SJCRH30 (cell line): ENCODE results near the gene SP9. TPM values are rescaled to one million over a fixed set of nuclear protein-coding genes. Genes with fewer than 3 reads are reported as not detected.
A peak's percentile ranks its signal among the peaks of the same experiment; 100 is the strongest.

Source experiments
- DNase-seq, 2 experiments: peaks; one replicate each; pipeline ENCODE4 v3.0.0-alpha.2; 2015 to 2020
- H3K27ac ChIP-seq: fragments of 250-450 bp; sonication (Bioruptor Pico); 2 replicates; pipeline ENCODE4 v1.5.1; 2020; ENCODE audit warnings: mild to moderate bottlenecking, moderate library complexity
- H3K27me3 ChIP-seq: fragments of 250-450 bp; sonication (Bioruptor Pico); 2 replicates; pipeline ENCODE4 v1.5.1; 2020; ENCODE audit warnings: mild to moderate bottlenecking, moderate library complexity
- H3K36me3 ChIP-seq: fragments of 250-450 bp; sonication (Bioruptor Pico); 2 replicates; pipeline ENCODE4 v1.5.1; 2020; ENCODE audit warnings: mild to moderate bottlenecking, moderate library complexity
- H3K4me1 ChIP-seq: fragments of 250-450 bp; sonication (Bioruptor Pico); 2 replicates; pipeline ENCODE4 v1.5.1; 2020; ENCODE audit warnings: mild to moderate bottlenecking, moderate library complexity
- H3K4me3 ChIP-seq: fragments of 250-450 bp; sonication (Bioruptor Pico); 2 replicates; pipeline ENCODE4 v1.5.1; 2020; ENCODE audit warnings: mild to moderate bottlenecking, moderate library complexity
- H3K9me3 ChIP-seq: fragments of 250-450 bp; sonication (Bioruptor Pico); replicated peaks from 2 replicates; pipeline ENCODE4 v1.5.1; 2020; ENCODE audit warnings: mild to moderate bottlenecking, moderate library complexity
- total RNA-seq: library from RNA; depleted of rRNA; stranded (reverse); fragments of >200 nt; shearing (Covaris generic); gene quantifications from 2 replicates; pipeline ENCODE4 v1.2.3, GENCODE V29; 2014; rRNA removed

Gene SP9
- total RNA-seq = 4.1 TPM in 2 replicates

DNA sequence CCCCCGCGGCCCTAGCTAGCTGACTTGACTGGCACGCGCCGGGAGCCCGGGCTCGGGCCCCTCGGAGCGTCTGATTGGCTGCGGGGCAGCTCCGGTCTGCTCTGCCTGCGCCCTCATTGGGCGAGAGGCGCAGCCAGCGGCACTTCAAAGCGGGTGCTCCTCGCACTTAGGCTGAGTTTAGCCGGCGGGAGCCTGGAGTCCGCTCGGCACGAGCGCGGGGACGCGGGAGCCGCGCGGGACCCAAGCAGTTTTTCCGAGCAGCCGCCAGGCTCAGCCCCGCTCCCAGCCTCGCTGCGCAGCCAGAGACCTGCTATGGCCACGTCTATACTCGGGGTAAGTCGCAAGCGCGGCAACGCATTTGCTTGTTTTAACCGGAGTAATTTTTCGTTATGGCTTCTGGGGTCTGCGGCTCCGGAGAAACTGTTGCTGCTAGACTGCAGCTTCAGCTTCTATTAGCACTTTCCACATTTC is at the start of gene SP9:
SP9 (plus strand) TSS at position 174 of the 471 bp plus-strand sequence; CDS start at position 313, 139 bp downstream.
- H3K4me3 ChIP-seq = peak within 1 kb of the TSS; percentile 72
- no peaks in the 10 kb centered on the region for H3K27me3 ChIP-seq
- H3K36me3 ChIP-seq = peaks cover 2% of the 10 kb centered on the region; the same call in 1 of the 2 replicates
- peak within 1 kb of the TSS; percentile 43 for H3K27ac ChIP-seq
- peak; percentile 91 to 94 for DNase-seq
- H3K9me3 ChIP-seq = no peaks in the 10 kb centered on the region; the same call in 1 of the 2 replicates
- no peaks in the 10 kb centered on the region for H3K4me1 ChIP-seq

DNA sequence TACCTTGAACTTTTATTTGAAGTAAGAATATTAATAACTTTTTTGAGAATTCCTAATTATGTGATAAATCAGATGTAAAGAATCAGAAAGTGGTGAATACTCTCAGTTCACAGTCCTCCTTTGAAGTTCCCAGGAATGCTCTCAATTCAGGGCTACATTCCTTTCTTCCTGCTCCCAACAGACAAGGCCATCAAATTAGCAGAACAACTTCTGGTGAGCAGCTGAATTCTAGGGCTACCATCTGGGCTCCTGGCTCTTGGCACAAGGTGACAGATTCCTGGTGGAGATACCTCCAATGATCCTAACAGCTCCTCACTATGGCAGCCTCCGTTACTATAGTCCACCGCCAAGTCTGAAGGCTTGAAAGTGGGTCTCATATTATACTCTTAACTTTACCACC is 48.6 kb upstream of the SP9 start:
- no peak for DNase-seq
- no peaks in the 10 kb centered on the region for H3K27me3 ChIP-seq
- H3K4me1 ChIP-seq = no peaks in the 10 kb centered on the region
- no peaks in the 10 kb centered on the region for H3K36me3 ChIP-seq
- no peak overlapping the region for H3K27ac ChIP-seq
- H3K9me3 ChIP-seq = no peaks in the 10 kb centered on the region
- H3K4me3 ChIP-seq = no peak overlapping the region

DNA sequence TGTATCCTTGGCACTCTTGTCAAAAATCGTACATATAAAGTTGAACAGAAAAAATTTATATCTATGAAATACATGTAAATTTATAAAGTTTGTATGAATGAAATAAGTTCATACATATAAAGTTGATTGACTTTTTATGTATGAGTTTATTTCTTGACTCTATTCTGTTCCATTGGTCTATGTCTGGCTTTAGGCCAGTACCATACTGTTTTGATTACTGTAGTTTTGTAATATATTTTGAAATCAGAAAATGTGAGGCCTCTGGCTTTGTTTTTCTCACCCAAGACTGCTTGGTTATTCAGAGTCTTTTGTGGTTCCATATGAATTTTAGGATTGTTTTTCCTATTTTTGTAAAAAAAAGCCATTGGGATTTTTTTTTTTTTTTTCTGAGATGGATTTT is 41.8 kb upstream of the SP9 start:
- H3K27me3 ChIP-seq = no peaks in the 10 kb centered on the region
- H3K9me3 ChIP-seq = 0 out of 2 replicates have a peak, but pooled peaks cover 4% of the 10 kb centered on the region
- H3K36me3 ChIP-seq = no peaks in the 10 kb centered on the region
- no peak for DNase-seq
- H3K4me3 ChIP-seq = no peak overlapping the region
- H3K4me1 ChIP-seq = no peaks in the 10 kb centered on the region
- H3K27ac ChIP-seq = no peak overlapping the region

DNA sequence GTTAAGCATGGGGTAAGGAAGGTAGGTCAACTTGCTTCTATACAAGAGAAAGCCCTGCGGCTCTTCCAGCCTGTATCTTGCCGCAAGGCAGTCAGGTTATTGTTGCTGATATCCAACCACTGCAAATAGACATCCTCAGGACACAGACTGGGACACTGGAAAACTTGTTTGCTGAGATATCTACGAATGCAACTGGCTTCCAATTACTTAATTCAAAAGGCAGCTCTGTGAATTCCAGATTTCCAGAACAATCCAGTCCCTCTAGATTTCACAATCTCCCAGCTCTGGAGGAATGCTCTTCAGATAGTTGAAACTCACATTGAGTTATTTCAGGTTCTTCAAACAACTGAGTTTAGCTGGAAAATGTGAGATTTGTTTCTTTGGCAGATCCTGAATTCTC is 34.6 kb upstream of the SP9 start:
- Histone ChIP-seq H3K27me3 (no peaks in the 10 kb centered on the region), H3K9me3 (no peaks in the 10 kb centered on the region), H3K4me3 (no peak overlapping the region), H3K4me1 (no peaks in the 10 kb centered on the region), H3K36me3 (no peaks in the 10 kb centered on the region), H3K27ac (no peak overlapping the region)
- DNase-seq = no peak

DNA sequence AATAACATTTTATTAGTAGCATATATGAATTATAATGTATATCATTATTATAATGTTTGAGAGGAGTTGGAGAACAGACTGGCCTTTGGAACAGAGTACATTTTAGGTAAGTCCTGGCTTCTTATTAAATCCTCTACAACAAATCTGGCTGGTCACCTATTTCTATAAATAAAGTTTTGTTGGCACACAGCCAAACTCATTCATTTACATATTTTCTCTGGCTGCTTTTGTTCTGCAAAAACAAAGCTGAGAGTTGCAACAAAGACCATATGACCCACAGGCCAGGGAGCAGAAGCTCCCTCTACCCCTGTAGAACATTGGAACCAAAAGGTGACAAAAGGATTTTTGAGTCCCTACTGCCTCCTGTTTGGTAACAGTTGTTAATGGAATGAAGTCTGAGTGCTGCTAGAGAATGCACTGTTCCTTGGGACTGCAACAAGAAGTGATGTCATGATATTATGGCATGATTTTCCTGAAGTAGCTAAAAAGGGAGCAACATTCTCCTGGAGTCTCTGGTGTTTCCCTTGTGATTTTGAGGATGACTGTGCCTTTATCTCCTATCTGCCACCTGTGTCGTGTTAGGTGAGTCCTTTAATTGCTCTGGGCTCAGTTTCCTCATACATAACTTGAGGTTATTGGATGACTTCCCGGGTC is 22.0 kb upstream of the SP9 start:
- Histone ChIP-seq H3K9me3 (no peaks in the 10 kb centered on the region), H3K4me3 (no peak overlapping the region), H3K4me1 (no peaks in the 10 kb centered on the region), H3K27me3 (no peaks in the 10 kb centered on the region), H3K36me3 (no peaks in the 10 kb centered on the region), H3K27ac (no peak overlapping the region)
- no peak for DNase-seq

DNA sequence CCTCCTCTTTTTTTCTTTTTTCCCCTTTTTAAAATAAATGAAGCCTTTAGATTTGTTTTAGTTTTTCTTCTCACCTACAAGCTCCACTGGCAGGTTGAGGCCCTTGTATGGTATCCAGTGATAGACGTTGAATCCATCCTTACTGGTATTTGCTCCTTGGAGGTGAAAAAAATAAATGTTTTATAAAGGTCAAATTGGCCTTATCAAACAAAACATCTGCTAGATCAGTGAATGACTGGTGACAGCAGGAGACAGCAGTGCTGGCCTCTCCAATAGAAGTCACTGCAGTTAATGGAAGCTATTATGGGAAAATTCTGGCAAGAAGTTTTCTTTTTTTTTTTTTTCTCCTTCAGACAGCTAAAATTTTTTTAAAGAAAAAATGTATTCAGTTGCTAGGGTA is 12.6 kb upstream of the SP9 start:
- DNase-seq = no peak
- Histone ChIP-seq H3K4me1 (no peaks in the 10 kb centered on the region), H3K27ac (no peak overlapping the region), H3K36me3 (no peaks in the 10 kb centered on the region), H3K4me3 (no peak overlapping the region), H3K9me3 (no peaks in the 10 kb centered on the region), H3K27me3 (no peaks in the 10 kb centered on the region)

DNA sequence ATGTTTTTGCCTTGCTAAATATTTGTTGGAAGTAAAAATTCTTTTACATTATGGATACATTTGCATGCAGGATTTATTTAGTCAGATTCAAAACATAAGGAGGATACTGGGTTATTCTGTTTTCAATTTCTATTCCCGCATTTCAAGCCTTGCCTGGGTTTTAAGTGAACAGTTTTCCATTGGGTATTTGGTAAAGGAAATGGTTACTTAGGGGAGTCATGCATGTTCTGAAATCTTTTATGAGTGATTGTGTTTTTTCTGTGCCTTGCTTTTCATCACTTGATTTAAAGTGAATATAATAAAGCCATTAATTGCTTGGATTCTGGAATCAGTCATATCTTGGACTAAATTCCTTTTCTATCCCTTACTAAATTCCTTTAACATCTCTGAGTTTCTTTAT is 12.0 kb upstream of the SP9 start:
- H3K9me3 ChIP-seq = no peaks in the 10 kb centered on the region
- no peaks in the 10 kb centered on the region for H3K36me3 ChIP-seq
- H3K4me3 ChIP-seq = no peak overlapping the region
- no peak for DNase-seq
- no peak overlapping the region for H3K27ac ChIP-seq
- H3K27me3 ChIP-seq = no peaks in the 10 kb centered on the region
- H3K4me1 ChIP-seq = no peaks in the 10 kb centered on the region

DNA sequence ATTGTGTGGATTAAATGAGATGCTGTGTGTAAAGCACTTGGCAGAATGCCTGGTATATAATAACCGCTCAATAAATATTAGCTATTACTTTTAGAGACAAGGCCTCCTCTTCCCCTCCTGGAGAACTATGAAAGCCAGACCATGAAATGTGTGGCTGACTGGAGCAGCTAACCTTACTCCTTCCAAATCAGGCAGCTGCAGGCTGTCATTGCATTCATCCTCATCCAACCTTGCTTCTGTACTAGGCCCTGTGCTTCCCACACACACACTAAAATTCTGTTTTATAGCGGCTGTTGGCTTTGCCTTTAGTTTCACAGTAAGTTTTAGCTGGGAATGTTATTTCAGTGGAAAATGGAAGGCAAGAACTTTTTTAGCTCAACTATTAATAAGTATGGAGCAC is 10.2 kb upstream of the SP9 start:
- Histone ChIP-seq H3K27me3 (no peaks in the 10 kb centered on the region), H3K36me3 (no peaks in the 10 kb centered on the region), H3K4me3 (no peak overlapping the region), H3K9me3 (no peaks in the 10 kb centered on the region), H3K4me1 (no peaks in the 10 kb centered on the region), H3K27ac (no peak overlapping the region)
- no peak for DNase-seq

DNA sequence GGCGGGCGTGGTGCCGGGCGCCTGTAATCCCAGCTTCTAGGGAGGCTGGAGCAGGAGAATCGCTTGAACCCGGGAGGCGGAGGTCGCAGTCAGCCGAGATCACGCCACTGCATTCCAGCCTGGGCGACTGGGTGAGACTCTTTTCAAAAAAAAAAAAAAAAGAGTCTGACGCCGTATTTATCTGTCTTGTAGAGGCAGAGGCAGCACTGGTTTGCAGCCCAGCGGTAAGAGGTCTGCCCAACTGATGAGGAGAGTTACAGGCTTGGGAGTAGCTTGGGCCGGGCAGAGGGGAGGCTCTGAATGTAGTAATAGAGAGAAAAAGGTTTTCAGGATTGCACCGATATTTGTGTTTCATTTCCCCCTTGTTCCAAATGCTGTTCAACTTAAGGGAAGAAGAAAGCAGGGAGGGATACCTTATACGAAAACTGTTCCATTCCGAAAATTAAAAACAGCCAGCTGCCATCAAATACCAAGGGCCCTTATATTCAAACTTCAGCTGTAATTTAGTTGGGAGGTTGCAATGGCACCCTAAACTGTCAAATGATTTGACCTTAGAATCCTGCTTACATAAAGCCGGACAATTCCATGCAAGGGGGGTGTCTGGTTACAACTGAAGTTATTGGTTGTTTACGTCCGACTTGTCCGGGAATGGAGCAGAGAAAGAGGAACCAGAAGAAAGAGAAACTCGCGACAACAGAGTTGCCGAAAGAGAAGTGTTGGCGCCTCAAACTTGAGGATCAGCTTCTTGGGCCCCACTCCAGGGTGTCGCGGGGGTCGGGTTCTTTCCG is 9.2 kb upstream of the SP9 start:
- no peaks in the 10 kb centered on the region for H3K27me3 ChIP-seq
- H3K9me3 ChIP-seq = no peaks in the 10 kb centered on the region; the same call in 1 of the 2 replicates
- peak in 1 of 2 experiments; percentile 32 for DNase-seq
- H3K4me1 ChIP-seq = no peaks in the 10 kb centered on the region
- no peak overlapping the region for H3K27ac ChIP-seq
- H3K4me3 ChIP-seq = peak overlapping the region; percentile 47
- no peaks in the 10 kb centered on the region for H3K36me3 ChIP-seq

DNA sequence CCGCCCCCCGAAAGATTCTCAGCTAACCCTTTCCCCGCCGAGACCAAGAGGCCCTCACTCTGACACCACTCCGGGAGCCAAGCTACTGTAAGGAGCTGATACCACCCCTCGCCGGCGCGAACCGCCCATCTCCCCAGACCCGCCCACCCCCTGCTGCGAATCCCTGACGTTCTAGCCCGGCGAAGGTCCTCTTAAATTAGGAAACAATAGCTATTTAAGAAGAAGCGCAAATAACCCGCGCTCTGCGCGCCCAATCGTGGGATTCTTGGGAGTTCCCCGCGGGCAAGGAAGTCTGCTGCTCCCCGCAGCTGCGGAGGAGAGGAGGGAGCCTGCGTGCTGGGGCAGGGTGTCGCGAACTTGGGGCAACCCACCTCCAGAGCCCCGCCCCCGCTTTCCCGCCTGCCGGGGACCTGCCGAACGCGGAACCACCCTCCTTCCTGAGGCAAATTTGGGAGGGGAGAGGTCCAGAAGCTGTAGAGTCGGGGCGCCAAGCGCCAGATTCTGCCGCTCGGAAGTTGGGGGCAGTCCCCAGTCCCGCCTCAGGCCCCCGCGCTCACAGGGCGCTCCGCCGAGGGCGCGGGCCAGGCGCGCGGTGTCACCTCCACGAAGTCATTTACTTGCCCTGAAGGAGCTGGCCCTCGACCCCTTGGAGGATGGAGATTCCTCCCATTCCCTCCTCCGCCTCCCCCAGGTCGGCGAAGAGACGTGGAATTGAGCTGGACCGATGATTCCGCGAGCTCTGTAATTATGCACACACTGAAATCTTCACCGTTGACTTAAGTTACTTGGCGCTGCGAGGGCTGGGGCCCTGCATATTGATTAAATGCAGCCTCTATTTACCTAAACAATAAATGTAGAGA is 8.4 kb upstream of the SP9 start:
- H3K9me3 ChIP-seq = no peaks in the 10 kb centered on the region; the same call in 1 of the 2 replicates
- no peaks in the 10 kb centered on the region for H3K36me3 ChIP-seq
- peak overlapping the region; percentile 47 for H3K4me3 ChIP-seq
- DNase-seq = peak in 1 of 2 experiments; percentile 27
- H3K27me3 ChIP-seq = no peaks in the 10 kb centered on the region
- no peak overlapping the region for H3K27ac ChIP-seq
- no peaks in the 10 kb centered on the region for H3K4me1 ChIP-seq

DNA sequence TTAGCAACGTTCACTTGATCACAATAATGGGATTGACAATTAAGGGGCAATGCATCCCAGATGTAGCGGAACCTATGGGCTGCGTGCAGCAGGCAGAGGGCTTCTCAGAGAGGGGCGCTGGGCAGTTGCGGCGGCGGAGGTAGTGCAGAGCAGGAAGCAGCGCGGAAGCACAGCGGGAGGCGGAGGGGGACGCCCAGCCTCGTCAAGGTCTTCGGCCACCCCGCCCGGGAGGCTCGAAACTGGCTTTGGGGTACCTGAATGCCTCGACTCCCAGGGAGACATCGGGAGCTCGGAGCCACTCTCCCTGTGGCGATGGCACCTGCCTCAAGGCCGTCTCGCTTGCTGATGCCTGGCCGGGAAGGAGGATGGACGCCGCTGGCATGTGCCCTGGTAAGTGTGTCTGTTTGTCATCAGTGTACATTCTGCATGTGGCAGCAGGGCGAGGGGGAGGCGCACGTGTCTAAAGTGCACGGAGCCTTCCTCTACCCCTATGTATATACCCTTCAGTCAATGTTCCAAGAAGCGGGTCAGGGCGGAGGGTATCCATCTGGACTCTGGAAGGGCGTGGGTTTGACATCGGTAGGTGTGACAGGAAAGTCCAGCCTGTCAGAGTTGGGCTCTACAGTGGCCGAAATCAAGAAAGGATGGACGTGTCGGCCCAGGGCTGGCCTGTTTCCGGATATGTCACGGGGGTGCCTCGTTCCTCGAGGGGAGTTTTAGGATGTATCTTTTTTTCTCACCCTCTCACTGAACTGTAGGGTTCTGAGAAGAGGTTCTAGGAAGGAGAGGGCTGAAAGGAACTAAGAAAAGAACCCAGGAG is 7.5 kb upstream of the SP9 start:
- no peaks in the 10 kb centered on the region for H3K4me1 ChIP-seq
- H3K27me3 ChIP-seq = no peaks in the 10 kb centered on the region
- no peaks in the 10 kb centered on the region; the same call in 1 of the 2 replicates for H3K9me3 ChIP-seq
- no peaks in the 10 kb centered on the region for H3K36me3 ChIP-seq
- H3K4me3 ChIP-seq = no peak overlapping the region
- no peak overlapping the region for H3K27ac ChIP-seq
- DNase-seq = no peak

DNA sequence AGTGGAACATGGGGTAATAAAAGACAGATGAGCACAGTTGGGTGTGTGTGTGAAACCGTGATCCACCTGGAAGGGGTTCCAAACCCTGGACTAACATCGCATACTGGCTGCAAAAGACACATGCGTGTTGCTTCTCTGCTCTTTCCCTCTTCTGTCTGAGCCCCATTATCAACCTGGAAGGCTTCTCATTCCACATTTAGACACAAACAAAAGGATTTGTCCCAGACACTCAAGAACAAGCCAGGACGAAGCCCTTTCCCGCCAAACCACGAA is 7.0 kb upstream of the SP9 start:
- Histone ChIP-seq H3K4me3 (no peak overlapping the region), H3K9me3 (no peaks in the 10 kb centered on the region; the same call in 1 of the 2 replicates), H3K27me3 (no peaks in the 10 kb centered on the region), H3K36me3 (no peaks in the 10 kb centered on the region), H3K4me1 (no peaks in the 10 kb centered on the region), H3K27ac (no peak overlapping the region)
- no peak for DNase-seq

DNA sequence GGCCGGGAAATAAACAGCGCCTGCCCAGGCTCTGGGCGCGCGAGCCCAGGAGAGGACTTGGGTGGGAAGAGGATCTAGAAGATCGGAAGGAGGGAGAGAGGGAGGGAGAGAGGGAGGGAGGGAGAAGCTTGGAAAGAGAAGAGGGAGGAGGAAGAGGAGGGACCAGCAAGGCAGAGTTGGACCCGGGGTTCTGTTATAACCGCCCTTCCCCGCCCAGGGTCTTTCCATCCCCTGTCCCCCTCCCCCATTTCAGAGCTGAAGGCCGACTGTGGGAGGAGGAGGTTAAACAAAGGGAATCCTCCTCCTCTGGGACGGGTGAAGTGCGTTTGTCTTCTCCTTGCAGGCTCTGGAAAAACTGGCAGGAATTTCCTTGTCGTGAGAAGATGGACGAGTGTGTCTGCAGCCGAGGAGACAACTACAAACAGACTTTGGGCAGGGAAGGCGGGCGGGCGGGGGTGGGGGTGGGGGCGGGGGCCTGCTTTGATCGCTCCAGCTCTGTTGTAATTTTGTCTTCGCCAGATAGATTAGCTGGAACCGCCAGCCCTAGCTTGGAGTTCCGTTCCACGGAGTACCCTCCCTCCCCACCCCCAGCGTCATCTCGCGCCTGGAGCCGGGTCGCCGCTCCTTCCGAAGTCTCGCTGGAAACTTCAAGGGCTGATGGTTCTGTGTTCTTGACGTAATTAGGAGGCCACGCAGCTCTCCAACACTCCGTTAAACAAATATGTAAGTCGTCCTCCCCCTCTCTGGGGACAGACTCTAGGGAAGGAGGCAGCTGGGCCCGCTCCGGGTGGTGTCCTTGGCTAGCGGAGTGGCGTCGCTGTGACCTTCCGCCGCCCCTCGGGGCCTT is 6.4 kb upstream of the SP9 start:
- Histone ChIP-seq H3K9me3 (no peaks in the 10 kb centered on the region; the same call in 1 of the 2 replicates), H3K27ac (no peak overlapping the region), H3K36me3 (no peaks in the 10 kb centered on the region), H3K27me3 (no peaks in the 10 kb centered on the region), H3K4me1 (no peaks in the 10 kb centered on the region), H3K4me3 (no peak overlapping the region)
- no peak for DNase-seq
